Mucosa of rectum (tissue), 2 donors: ENCODE results near the gene SMYD2.

Source experiments
- H3K27ac ChIP-seq, 2 donors: one replicate each; pipeline ENCODE4 v1.7.0; 2013; ENCODE audit warnings: inconsistent platforms in 2 of 2, low read depth in 2 of 2, low read length in 2 of 2
- H3K27me3 ChIP-seq, 2 donors: one replicate each; pipeline ENCODE4 v1.7.0; 2013; ENCODE audit warnings: low read length in 2 of 2; ENCODE audit not compliant: control insufficient read depth in 2 of 2, insufficient read depth in 2 of 2
- H3K36me3 ChIP-seq, 2 donors: one replicate each; pipeline ENCODE4 v1.7.0; 2013; ENCODE audit warnings: low read length in 2 of 2; ENCODE audit not compliant: control insufficient read depth in 2 of 2, insufficient read depth in 2 of 2
- H3K4me1 ChIP-seq, 2 donors: one replicate each; pipeline ENCODE4 v1.7.0; 2013; ENCODE audit warnings: low read length in 2 of 2, mild to moderate bottlenecking in 1 of 2; ENCODE audit not compliant: control insufficient read depth in 2 of 2, insufficient read depth in 2 of 2
- H3K4me3 ChIP-seq, 2 donors: one replicate each; pipeline ENCODE4 v1.7.0; 2013; ENCODE audit warnings: low read length in 2 of 2
- H3K9ac ChIP-seq, 2 donors: one replicate each; pipeline ENCODE4 v1.7.0; 2013; ENCODE audit warnings: low read length in 2 of 2, low read depth in 1 of 2, mild to moderate bottlenecking in 1 of 2
- H3K9me3 ChIP-seq, 2 donors: one replicate each; pipeline ENCODE4 v1.7.0; 2013; ENCODE audit warnings: low read length in 2 of 2; ENCODE audit not compliant: control insufficient read depth in 2 of 2
- donor health status: healthy.
- donor health status: Normal muscosa, but diverticular disease.

The SMYD2 gene

DNA sequence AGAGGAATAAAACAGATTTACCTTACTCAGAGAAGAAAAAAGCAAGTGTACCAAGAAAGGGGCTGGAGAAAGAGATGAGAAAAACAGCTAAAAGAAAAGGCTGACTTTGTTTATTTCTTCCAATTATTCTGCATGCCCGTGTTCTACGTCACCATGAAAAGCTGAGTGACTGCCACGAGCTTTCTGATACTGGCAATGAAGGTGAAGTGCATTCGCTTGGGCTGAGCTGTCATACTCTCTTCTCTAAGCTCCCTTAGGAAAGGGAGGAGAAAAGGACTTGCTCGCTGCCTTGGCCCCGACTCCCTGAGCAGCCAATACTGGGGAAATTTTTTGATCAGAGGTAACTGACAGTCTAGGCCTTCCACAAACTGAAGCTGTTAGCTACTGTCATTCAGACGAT lies 105.4 kb downstream of the SMYD2 start:
- no peak overlapping the region for H3K4me3 ChIP-seq
- H3K4me1 ChIP-seq, result no peaks in the 10 kb centered on the region
- H3K27ac ChIP-seq, result no peak overlapping the region
- H3K36me3 ChIP-seq, result peaks cover 0 to 11% of the 10 kb centered on the region in 2 donors
- no peaks in the 10 kb centered on the region for H3K27me3 ChIP-seq
- H3K9me3 ChIP-seq, result no peaks in the 10 kb centered on the region
- H3K9ac ChIP-seq, result no peak overlapping the region
